GDM1 (cell line): Measurements from ENCODE around the gene BEND3.
"Not testable (repeated sequence)": the region's sequence is repeated elsewhere in the genome, so short reads cannot be mapped to it uniquely, and the experiment has no call there.

ENCODE experiments used
- DNase-seq: peaks from one replicate; lab custom pipeline; 2025; lab: John Stamatoyannopoulos, UW

BEND3 gene

DNA sequence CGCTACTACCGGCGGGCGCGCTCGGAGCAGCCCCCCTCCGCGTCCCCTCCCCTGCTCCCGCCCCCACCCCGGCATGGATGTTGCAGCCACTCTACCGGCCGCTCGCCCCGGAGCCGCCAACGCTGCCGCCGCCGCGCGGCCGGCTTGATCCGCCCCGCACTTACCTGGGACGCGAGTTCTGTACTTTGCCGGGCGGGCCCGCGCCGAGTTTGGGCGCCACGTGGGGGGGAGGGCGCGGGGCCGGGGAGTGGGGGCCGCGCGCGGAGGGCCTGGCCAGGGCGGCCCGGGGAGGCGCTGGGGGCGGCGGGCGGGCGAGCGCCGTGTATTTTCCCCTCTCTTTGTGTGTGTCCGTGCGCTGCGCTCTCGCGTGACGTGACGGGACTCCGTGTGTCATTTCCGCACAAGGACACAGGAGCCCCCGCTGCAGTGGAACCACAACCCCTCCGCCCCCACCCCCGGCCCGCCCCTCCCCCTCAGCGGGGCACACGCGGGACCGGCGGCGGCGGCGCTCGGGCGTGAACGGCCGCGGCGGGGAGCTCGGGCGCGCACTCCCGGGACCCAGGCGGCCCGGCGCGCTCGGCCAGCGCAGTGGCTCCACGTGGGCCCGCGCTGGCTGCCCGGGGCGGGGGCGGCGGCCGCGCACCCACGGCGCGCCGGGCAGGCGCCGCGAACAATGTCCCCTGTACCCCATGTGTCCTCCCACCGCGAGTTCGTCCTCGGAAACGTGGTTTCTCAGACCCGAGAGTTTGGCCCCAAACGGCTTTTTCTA, at the start of gene BEND3:
Gene BEND3 (minus strand): TSS at position 590 of the 769 bp plus-strand sequence. CDS start 16,230 bp downstream, outside the sequence.
- no peak for DNase-seq

GRCh38 chr6:107164299-107164698, 49.0 kb upstream of the BEND3 start:
- not testable (repeated sequence) for DNase-seq

- no peak for DNase-seq
These were observed 46.2 kb upstream of the BEND3 start for GRCh38 chr6:107161521-107161920.

DNA sequence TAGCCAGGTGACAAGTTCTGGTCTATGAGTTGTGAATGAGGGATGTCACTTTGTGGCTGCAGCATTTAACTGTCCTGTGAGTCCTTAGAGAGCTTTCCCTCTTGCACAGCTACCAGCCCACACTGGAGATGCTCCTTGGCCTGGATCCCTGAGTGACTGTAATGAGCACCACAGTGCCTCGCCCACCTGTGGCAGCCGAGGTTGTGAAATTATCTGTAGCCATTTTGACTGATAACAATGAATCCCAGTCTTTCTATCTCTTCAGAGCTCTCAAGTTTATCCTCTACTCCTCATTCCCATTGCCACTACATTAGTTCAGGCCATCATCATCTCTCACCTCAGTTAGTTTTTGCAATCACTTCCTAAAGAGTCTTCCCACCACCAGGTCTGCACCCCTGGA, 41.3 kb upstream of the BEND3 start:
- DNase-seq, result no peak

DNA sequence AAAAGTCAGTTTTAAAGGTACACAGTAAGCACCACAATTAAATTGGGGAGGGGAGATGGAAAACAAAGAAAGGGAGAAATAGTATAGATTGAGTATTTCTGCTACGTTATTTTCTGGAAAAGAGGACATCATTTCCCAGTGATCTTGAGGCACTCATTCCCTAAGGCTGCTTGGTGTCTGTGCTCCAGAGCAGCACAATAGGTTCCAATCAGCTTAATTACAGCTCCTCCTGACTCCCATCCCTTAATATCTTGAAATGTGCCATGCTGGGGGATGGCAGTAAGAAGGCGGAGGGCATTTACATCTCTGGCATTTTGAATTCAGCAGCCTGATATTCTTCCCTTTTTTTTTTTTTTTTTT, 39.5 kb upstream of the BEND3 start:
- DNase-seq, result no peak

GRCh38 chr6:107154131-107154800, 39.0 kb upstream of the BEND3 start:
- DNase-seq, result no peak

DNA sequence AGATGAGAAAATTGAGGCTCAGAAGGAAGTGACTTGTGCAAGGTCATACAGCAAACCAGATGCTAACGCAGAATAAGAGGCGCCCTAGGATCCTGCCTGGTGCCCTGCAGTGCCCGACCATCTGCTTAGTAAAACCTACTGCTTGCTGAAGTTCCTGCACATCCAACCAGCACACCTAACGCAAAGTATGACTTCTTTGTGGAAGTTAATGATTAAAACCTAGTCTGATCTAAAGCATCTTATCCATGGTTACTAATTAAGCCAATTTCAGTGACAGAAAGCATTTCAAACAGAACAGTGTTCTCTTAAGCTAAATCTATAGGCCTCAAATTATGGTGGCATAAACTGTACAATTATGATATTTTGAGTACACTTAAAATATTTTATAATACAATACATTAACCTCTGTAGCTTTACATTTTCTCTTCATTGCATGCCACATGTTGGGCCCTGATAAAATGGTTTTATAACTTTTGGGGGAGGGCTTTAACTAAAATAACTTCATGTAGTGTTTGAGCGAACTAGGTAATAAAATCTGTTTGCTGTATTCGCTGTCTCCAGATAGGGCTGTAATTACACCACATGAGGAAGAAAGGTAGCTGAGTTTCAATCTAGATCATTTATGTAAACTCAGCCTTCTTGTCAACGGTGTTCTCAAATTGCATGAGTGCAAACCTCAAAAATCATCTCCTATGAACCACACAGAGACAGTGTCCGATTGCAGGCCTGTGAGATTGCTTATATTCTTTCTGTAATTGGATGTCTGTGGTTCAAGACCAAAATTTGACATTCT, 37.5 kb upstream of the BEND3 start:
- no peak for DNase-seq

DNA sequence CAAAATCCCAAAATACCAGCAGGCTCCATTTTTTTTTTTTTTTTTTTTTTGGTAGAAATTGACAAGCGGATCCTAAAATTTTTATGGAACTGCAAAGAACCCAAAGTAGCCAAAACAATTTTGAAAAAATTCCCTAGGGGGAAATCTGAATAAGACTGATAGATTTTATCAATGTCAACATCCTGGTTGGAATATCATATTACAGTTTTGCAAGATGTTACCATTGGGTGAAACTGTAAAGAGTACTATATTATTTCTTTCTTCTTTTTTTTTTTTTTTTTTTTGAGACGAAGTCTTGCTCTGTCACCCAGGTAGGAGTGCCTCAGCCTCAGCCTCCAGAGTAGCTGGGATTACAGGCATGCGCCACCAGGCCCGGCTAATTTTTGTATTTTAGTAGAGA, 29.4 kb upstream of the BEND3 start:
- DNase-seq, result no peak

- no peak for DNase-seq
These were observed 28.7 kb upstream of the BEND3 start for GRCh38 chr6:107144014-107144413.

DNA sequence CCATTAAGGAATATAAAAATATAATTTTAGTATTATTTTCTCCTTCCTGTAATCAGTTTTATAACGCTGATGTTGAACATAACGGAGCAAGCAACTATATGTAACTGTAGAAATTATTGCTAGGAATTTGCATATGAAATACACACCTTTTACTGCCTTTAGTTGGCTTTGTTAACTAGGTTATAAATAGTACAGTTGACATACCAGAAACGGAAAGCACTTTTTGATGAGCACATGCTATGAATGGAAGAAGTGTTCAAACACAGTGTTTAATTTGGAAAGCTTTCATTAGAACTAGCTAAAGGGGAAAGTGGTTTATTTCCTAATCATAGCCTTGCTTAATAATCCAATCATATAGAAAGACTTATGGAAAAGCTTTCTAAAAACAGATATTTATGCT, 25.3 kb upstream of the BEND3 start:
- no peak for DNase-seq

DNA sequence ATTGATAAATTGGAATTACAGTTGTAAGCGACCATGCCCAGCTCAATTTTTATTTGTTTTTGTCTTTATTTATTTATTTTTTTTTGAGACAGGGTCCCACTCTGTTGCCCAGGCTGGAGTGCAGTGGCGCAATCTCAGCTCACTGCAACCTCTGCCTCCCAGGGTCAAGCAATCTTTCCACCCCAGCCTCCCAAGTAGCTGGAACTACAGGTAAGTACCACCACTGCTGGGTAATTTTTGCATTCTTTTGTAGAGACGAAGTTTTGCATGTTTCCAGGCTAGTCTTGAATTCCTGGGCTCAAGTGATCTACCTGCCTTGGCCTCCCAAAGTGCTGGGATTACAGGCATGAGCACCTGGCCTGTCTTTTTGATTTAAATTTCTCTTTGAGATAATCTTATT, 21.0 kb upstream of the BEND3 start:
- DNase-seq, result not testable (repeated sequence)

- not testable (repeated sequence) for DNase-seq
These were observed 19.8 kb upstream of the BEND3 start for GRCh38 chr6:107135048-107135680.

- DNase-seq, result no peak
These were observed 17.1 kb upstream of the BEND3 start for GRCh38 chr6:107132330-107132954.

DNA sequence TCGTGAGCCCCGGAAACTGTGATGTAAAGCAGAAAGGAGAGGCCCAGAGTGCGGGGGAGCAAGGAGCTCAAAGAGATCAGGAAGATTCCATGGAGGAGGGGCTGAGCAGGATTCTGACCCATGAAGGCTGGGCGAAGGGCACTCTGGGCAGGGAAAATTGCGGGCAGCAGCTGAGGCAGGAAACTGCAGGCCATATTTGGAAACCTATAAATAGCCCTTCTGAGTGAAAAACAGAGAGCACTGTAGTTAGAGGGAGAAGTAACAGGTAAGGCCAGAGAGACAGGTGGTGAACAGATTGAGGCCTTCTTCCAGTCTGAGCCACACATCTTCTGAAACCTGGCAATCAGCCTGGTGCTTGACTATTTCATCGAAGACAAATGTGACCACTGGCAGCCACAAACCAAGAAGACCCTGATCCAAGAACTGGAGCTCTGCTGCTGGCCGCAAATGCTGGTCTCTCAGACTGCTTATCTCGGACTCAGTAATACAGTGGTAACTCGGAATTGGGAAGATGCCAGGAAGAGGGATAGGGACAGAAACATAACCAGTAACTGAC, 14.1 kb upstream of the BEND3 start:
- DNase-seq, result no peak

DNA sequence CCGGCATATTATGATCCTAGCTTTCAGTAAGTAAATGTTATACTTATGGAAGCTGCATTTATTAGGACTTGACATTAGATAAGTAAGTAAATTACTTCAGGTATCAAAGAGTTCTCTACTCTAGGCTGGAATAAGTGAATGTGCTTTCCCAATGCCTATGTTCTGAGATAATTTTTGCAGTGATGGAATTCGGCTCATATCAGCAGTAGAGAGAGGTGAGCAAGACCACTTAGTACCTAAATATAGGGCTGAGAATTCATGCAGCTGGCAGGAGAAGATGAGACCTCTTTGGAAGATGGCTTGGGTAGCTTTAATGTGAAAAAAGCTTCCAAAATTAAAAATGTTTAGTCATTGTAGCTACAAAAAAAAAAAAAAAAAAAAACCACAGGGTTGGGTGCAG, 13.3 kb upstream of the BEND3 start:
- DNase-seq, result no peak

GRCh38 chr6:107128175-107128574, 12.9 kb upstream of the BEND3 start:
- DNase-seq, result no peak

GRCh38 chr6:107125771-107126170, 10.5 kb upstream of the BEND3 start:
- DNase-seq, result no peak

DNA sequence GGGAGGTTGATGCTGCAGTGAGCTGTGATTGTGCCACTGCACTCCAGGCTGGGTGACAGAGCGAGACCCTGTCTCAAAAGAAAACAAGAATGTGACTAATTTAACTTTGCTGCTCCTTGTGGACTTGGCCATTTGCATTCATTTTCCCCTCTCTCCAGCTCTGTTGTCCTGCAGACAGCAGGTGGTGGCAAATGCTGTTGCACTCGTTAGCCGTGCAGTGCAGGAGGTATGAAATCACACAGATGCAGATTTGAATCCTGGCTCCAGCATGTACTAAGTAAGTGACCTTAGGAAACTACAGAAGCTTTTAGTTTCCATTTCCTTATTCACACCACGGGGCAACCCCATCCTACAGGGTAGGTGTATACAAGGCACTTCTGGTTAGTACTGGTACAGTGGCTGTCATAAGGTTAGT, 9.6 kb upstream of the BEND3 start:
- no peak for DNase-seq

GRCh38 chr6:107123501-107123900, 8.2 kb upstream of the BEND3 start:
- DNase-seq, result no peak

- no peak for DNase-seq
These were observed 7.4 kb upstream of the BEND3 start for GRCh38 chr6:107122748-107123147.

GRCh38 chr6:107121964-107122495, 6.7 kb upstream of the BEND3 start:
- no peak for DNase-seq
